ENCODE measurements around the gene C16orf95. TPM values are rescaled to one million over a fixed set of nuclear protein-coding genes. Genes with fewer than 3 reads are reported as not detected.
A peak's percentile ranks its signal among the peaks of the same experiment; 100 is the strongest.

Gene C16orf95
- total and polyA plus RNA-seq, 12 donors, result 1.7 to 5.1 (median 3.7) TPM

GRCh38 chr16:87305505-87306391 lies 11.4 kb downstream of the C16orf95 start:
- DNase-seq (no peak), ATAC-seq (no peak)
- Histone ChIP-seq H3K4me3 (no peak overlapping the region), H3K9me3 (peaks cover 0 to 13% (median 7%) of the 10 kb centered on the region in 11 donors), H3K27me3 (peaks cover 0 to 7% (median 0%) of the 10 kb centered on the region in 7 donors), H3K27ac (no peak overlapping the region), H3K4me1 (no peaks in the 10 kb centered on the region), H3K36me3 (peaks cover 0 to 5% (median 0%) of the 10 kb centered on the region in 9 donors)
- no peak for TF ChIP-seq CTCF (IDR thresholded peaks at IDR 0.05)
- 51 to 57% methylated on average over 30 of the region's 30 CpGs for WGBS, 2 donors
- intact Hi-C loops (cut with DNase I), result no loop called here

DNA sequence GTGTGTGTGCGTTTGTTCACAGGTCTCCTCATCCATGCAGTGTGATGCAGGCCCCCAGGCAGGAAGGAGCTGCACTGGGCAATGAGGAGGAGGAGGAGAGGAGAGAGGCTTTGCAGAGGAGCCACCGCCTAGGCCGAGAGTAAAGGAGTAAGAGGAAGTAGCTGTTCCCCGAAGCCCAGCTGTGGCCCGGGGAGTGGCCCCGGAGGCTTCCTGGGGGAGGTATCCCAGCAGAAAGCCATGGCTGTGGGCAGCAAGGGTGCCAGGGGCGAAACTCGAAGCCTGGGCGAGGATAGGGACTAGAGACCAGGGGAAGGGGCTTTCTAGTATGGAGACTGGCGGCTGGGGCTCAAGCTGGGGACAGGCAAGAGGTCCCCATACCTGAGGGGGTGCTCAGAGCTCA lies 12.2 kb downstream of the C16orf95 start:
- DNase-seq (no peak), ATAC-seq (no peak)
- 76 to 81% methylated on average over 10 of the region's 10 CpGs for WGBS, 2 donors
- intact Hi-C loops (cut with DNase I), result no loop called here
- Histone ChIP-seq H3K4me3 (no peak overlapping the region), H3K4me1 (no peaks in the 10 kb centered on the region), H3K27me3 (peaks cover 0 to 7% (median 0%) of the 10 kb centered on the region in 7 donors), H3K9me3 (peaks cover 0 to 13% (median 7%) of the 10 kb centered on the region in 11 donors), H3K27ac (no peak overlapping the region), H3K36me3 (peaks cover 0 to 5% (median 0%) of the 10 kb centered on the region in 9 donors)
- no peak for TF ChIP-seq CTCF (IDR thresholded peaks at IDR 0.05)

DNA sequence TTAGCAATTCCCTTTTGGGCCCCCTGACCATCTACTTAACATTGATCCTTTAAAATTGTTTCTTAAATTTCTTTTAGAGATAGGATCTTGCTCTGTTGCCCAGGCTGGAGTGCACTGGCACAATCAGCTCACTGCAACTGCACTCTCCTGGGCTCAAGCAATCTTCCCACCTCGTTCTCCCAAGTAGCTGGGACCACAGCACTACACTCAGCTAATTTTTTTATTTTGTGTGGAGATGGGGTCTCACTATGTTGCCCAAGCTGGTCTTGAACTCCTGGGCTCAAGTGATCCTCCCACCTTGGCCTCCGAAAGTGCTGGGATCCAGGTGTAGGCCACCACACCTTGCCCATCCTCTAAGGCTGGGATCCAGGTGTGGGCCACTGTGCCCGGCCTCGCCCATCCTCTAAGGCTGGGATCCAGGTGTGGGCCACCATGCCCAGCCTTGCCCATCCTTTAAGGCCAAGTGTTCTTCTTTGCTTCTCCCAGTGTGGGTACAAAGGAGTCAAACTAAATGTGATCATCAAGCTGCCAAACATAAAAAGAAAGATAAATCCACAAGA lies 13.2 kb downstream of the C16orf95 start:
- Histone ChIP-seq H3K36me3 (peaks cover 0 to 5% (median 0%) of the 10 kb centered on the region in 9 donors), H3K4me1 (no peaks in the 10 kb centered on the region), H3K9me3 (peaks cover 0 to 13% (median 7%) of the 10 kb centered on the region in 11 donors), H3K27me3 (peaks cover 0 to 7% (median 0%) of the 10 kb centered on the region in 7 donors), H3K4me3 (no peak overlapping the region), H3K27ac (no peak overlapping the region)
- WGBS, 2 donors, result 97 to 100% methylated on average over 4 of the region's 4 CpGs
- ATAC-seq (peak in 1 of 8 donors; percentile 64), DNase-seq (no peak)
- intact Hi-C loops (cut with DNase I), result no loop called here
- no peak for TF ChIP-seq CTCF (IDR thresholded peaks at IDR 0.05)

DNA sequence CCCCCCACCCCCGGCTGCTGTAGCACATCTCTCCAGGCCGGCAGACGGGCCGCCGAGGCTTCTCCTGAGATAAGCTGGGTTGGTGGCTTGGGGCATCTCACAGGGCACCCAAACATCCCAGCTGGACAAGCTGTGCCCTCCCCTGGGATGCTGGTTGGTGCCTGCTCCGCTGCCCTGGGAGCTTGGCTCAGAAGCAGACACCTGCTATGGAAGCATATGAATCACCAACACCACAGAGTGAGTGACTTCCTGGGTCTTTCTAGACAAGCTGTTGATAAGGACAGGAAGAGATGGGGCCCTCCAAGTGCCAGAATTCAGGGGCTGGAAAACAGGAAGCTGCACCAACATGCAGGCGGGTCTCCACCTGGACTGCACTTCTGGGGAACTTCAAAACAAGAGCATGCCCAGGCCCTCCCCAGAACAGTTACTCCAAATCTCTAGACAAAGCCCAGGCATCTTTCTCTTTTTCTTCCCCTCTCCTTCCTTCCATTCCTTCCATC lies 13.7 kb downstream of the C16orf95 start:
- Histone ChIP-seq H3K27me3 (peaks cover 0 to 7% (median 0%) of the 10 kb centered on the region in 7 donors), H3K27ac (no peak overlapping the region), H3K9me3 (peaks cover 0 to 7% (median 2%) of the 10 kb centered on the region in 11 donors), H3K4me1 (no peaks in the 10 kb centered on the region), H3K36me3 (peaks cover 0 to 5% (median 0%) of the 10 kb centered on the region in 9 donors), H3K4me3 (no peak overlapping the region)
- no peak for TF ChIP-seq CTCF (IDR thresholded peaks at IDR 0.05)
- intact Hi-C loops (cut with DNase I), result no loop called here
- WGBS, 2 donors, result 71 to 77% methylated on average over 7 of the region's 7 CpGs
- no peak for ATAC-seq
- DNase-seq, result no peak

Data from heart right ventricle (tissue), 16 donors.